Transverse colon (tissue), 4 donors: ENCODE data around the gene CNTNAP3. TPM values are rescaled to one million over a fixed set of nuclear protein-coding genes. Genes with fewer than 3 reads are reported as not detected.
"Not testable (repeated sequence)": the region's sequence is repeated elsewhere in the genome, so short reads cannot be mapped to it uniquely, and the experiment has no call there.

ENCODE experiments used
- DNase-seq: peaks from one replicate; pipeline ENCODE4 v3.0.0-alpha.2; 2019
- H3K27ac ChIP-seq, 4 donors: fragments of 200-600 bp; sonication (generic); 2 replicates each; pipeline ENCODE4 v1.5.1; 2016 to 2018; ENCODE audit warnings: inconsistent platforms in 4 of 4
- H3K27me3 ChIP-seq: fragments of 200-600 bp; sonication (generic); 2 replicates; pipeline ENCODE4 v1.5.1; 2017; ENCODE audit warnings: inconsistent platforms
- H3K36me3 ChIP-seq, 4 donors: fragments of 200-600 bp; sonication (generic); 2 replicates each; pipeline ENCODE4 v1.5.1; 2017 to 2019; ENCODE audit warnings: inconsistent platforms in 4 of 4
- H3K4me1 ChIP-seq, 4 donors: fragments of 200-600 bp; sonication (generic); 2 replicates each; pipeline ENCODE4 v1.5.1; 2017 to 2020; ENCODE audit warnings: inconsistent platforms in 4 of 4
- H3K4me3 ChIP-seq, 4 donors: fragments of 200-600 bp; sonication (generic); 1 replicate in 1 of 4; 2 replicates in 3 of 4; pipeline versions ENCODE4 v1.5.1 to v1.6.1; 2017 to 2019; ENCODE audit warnings: inconsistent platforms in 4 of 4
- H3K9me3 ChIP-seq, 2 donors: fragments of 200-600 bp; sonication (generic); 2 replicates each; pipeline ENCODE4 v1.5.1; 2017 to 2019; ENCODE audit warnings: inconsistent platforms in 2 of 2
- WGBS, 2 donors: methylation state at CpG; one replicate each; pipeline ENCODE4 v1.1.5; 2018; ENCODE audit warnings: low coverage in 1 of 2; 5-methylcytosine and 5-hydroxymethylcytosine counted together
- in situ Hi-C, 4 donors: fragments of 200-750 bp; cut with MboI; loops; one replicate each; pipeline versions ENCODE4 v1.15.0 to v1.15.1; 2017; ENCODE audit warnings: low sequenced_read_pairs in 3 of 4, low pct_ligation_motif_present in 1 of 4, low pct_unique_long_range_greater_than_20kb in 1 of 4
- intact Hi-C: fragments of 100-400 bp; cut with DNase I; formaldehyde crosslinking; loops from one replicate; pipeline ENCODE4 v1.15.1; 2023; ENCODE audit warnings: low total_unique reads
- small RNA-seq, 4 donors: library from RNA; depleted of rRNA; stranded (forward); fragments of <200 nt; gene quantifications; one replicate each; pipeline ENCODE3, GENCODE V24; 2016
- total RNA-seq, 4 donors: library from RNA; depleted of rRNA; stranded (reverse); fragments of >200 nt; gene quantifications; one replicate each; pipeline ENCODE4 v1.1.0, GENCODE V29; 2016

Gene CNTNAP3
- total RNA-seq, 4 donors from 2014 or later, result 1.6 to 10.7 (median 5.1) TPM

GRCh38 chr9:39033849-39034248 lies 254.1 kb downstream of the CNTNAP3 start:
- in situ Hi-C loops, H3K27ac ChIP-seq, H3K36me3 ChIP-seq, H3K4me3 ChIP-seq, DNase-seq, intact Hi-C loops, H3K4me1 ChIP-seq, H3K9me3 ChIP-seq, H3K27me3 ChIP-seq: not testable (repeated sequence)
- WGBS, 2 donors, result 83 to 87% methylated on average over 1 to 2 of the region's 2 CpGs

- H3K27ac ChIP-seq, H3K4me1 ChIP-seq, in situ Hi-C loops, H3K27me3 ChIP-seq, intact Hi-C loops, H3K4me3 ChIP-seq, H3K36me3 ChIP-seq, H3K9me3 ChIP-seq, DNase-seq: not testable (repeated sequence)
- 31 to 41% methylated on average over 8 to 9 of the region's 11 CpGs for WGBS, 2 donors
These were observed 257.6 kb downstream of the CNTNAP3 start for GRCh38 chr9:39030204-39031019.

- H3K4me1 ChIP-seq, H3K27ac ChIP-seq, intact Hi-C loops, H3K36me3 ChIP-seq, H3K4me3 ChIP-seq, in situ Hi-C loops, DNase-seq, H3K9me3 ChIP-seq, H3K27me3 ChIP-seq: not testable (repeated sequence)
- WGBS, 2 donors, result 74 to 87% methylated on average over 4 to 5 of the region's 5 CpGs
These were observed 259.1 kb downstream of the CNTNAP3 start for GRCh38 chr9:39028855-39029254.

- H3K9me3 ChIP-seq, H3K4me3 ChIP-seq, DNase-seq, H3K27me3 ChIP-seq, intact Hi-C loops, in situ Hi-C loops, H3K36me3 ChIP-seq, H3K4me1 ChIP-seq, H3K27ac ChIP-seq: not testable (repeated sequence)
- 83 to 89% methylated on average over 7 of the region's 7 CpGs for WGBS, 2 donors
These were observed 259.8 kb downstream of the CNTNAP3 start for GRCh38 chr9:39028168-39028567.

GRCh38 chr9:39025911-39026588 lies 261.9 kb downstream of the CNTNAP3 start:
- H3K9me3 ChIP-seq, in situ Hi-C loops, DNase-seq, H3K4me1 ChIP-seq, H3K27ac ChIP-seq, H3K4me3 ChIP-seq, H3K36me3 ChIP-seq, H3K27me3 ChIP-seq, intact Hi-C loops: not testable (repeated sequence)
- WGBS, 2 donors, result 50 to 53% methylated on average over 4 of the region's 4 CpGs

Small RNA genes lying within 50 kb of the gene (small RNA-seq; reads per million reads assigned to genes)
- gene RN7SL640P, result 0 reads per million in 4 donors

Other genes starting within 250 kb of the CNTNAP3 start
- gene SPATA31A1, start 67.5 kb upstream of the CNTNAP3 start, total RNA-seq, result not detected